K562 (cell line): ENCODE data around the gene MYO1B. TPM values are rescaled to one million over a fixed set of nuclear protein-coding genes. Genes with fewer than 3 reads are reported as not detected.

Source experiments
- ATAC-seq: fragments of 200-7000 bp; cut with Tn5 transposase; 3 replicates; pipeline ENCODE4 v1.9.1; 2020; ENCODE audit warnings: moderate library complexity
- BruUV-seq: library from RNA; stranded (reverse); fragments of 400-500 nt; replicated peaks from 2 replicates; lab custom pipeline; 2021; lab: Mats Ljungman, UMichigan
- CTCF ChIA-PET: fragments of 300-600 bp; formaldehyde crosslinking; extraction: SDS; loops from one replicate; lab custom pipeline; 2021; ENCODE audit warnings: low intra/inter-chr PET ratio; lab: Yijun Ruan, JAX
- POLR2A ChIA-PET: fragments of 300-600, 350-650 bp; sonication (Branson Sonifier 250); formaldehyde crosslinking; extraction: SDS; loops from one replicate; lab custom pipeline; 2021; ENCODE audit warnings: antibody characterized with exemption, inconsistent platforms; lab: Yijun Ruan, JAX
- DNase-seq, 4 experiments: peaks; one replicate each; pipeline versions ENCODE4 v3.0.0 to v3.0.0-alpha.2; 2011 to 2018; ENCODE audit warnings: low spot score in 3 of 4, mixed read lengths in 3 of 4; ENCODE audit errors: extremely low read depth in 1 of 4
- FAIRE-seq: peaks from 2 replicates; lab custom pipeline; 2011; peaks lifted over from hg19 to GRCh38; lab: Jason Lieb, UNC
- H2AFZ ChIP-seq: 2 replicates; pipeline ENCODE4 v1.6.0; 2011; ENCODE audit warnings: low read depth, low read length, control low read depth, inconsistent platforms
- H3K27ac ChIP-seq: fragments of 200-600 bp; 3 replicates; pipeline ENCODE4 v1.8.0; 2011; ENCODE audit warnings: low read depth, mild to moderate bottlenecking, control low read depth, inconsistent platforms, low read length, moderate library complexity, mixed read lengths; ENCODE audit errors: extremely low read depth
- H3K27me3 ChIP-seq, 2 experiments: fragments of 300-600 bp in 1 of 2; 2 replicates in 1 of 2; 3 replicates in 1 of 2; pipeline versions ENCODE4 v1.6.0 to v1.8.0; 2011; ENCODE audit warnings: inconsistent platforms in 2 of 2, low read length in 2 of 2, mild to moderate bottlenecking in 1 of 2, mixed read lengths in 1 of 2, moderate library complexity in 1 of 2; ENCODE audit not compliant: control insufficient read depth in 2 of 2, insufficient read depth in 2 of 2
- H3K36me3 ChIP-seq: fragments of 300-600 bp; 3 replicates; pipeline ENCODE4 v1.8.0; 2011; ENCODE audit warnings: mild to moderate bottlenecking, low read length, inconsistent platforms; ENCODE audit not compliant: control insufficient read depth, insufficient read depth
- H3K4me1 ChIP-seq, 2 experiments: fragments of 200-600 bp in 1 of 2; replicated peaks in 1 of 2; 2 replicates in 1 of 2; 3 replicates in 1 of 2; pipeline versions ENCODE4 v1.5.1 to v1.8.0; 2011; ENCODE audit warnings: inconsistent platforms in 2 of 2, low read length in 2 of 2, mild to moderate bottlenecking in 1 of 2, mixed read lengths in 1 of 2, moderate library complexity in 1 of 2; ENCODE audit not compliant: control insufficient read depth in 2 of 2, insufficient read depth in 2 of 2
- H3K4me2 ChIP-seq: 2 replicates; pipeline ENCODE4 v1.6.1; 2011; ENCODE audit warnings: low read length, control low read depth, inconsistent platforms, mixed read lengths; ENCODE audit not compliant: insufficient read depth
- H3K4me3 ChIP-seq: fragments of 200-600 bp; sonication (generic), shearing (Covaris generic); 2 replicates; pipeline ENCODE4 v1.5.1; 2016; ENCODE audit warnings: control low read depth, inconsistent platforms
- H3K79me2 ChIP-seq: fragments of 200-600 bp; 3 replicates; pipeline ENCODE4 v1.8.0; 2011; ENCODE audit warnings: low read length, inconsistent platforms; ENCODE audit not compliant: control insufficient read depth, insufficient read depth
- H3K9ac ChIP-seq, 2 experiments: 2 replicates each; pipeline versions ENCODE4 v1.6.0 to v1.6.1; 2011; ENCODE audit warnings: low read depth in 2 of 2, low read length in 2 of 2, control low read depth in 1 of 2, inconsistent platforms in 1 of 2, mild to moderate bottlenecking in 1 of 2, mixed read lengths in 1 of 2; ENCODE audit not compliant: insufficient read depth in 1 of 2
- H3K9me1 ChIP-seq: one replicate; pipeline ENCODE4 v1.6.0; 2011; ENCODE audit warnings: inconsistent platforms, mild to moderate bottlenecking, low read length, moderate library complexity; ENCODE audit not compliant: control insufficient read depth, insufficient read depth
- H3K9me3 ChIP-seq: replicated peaks from 2 replicates; pipeline ENCODE4 v1.5.1; 2011; ENCODE audit warnings: low read depth, low read length, inconsistent platforms; ENCODE audit not compliant: control insufficient read depth, insufficient read depth
- H4K20me1 ChIP-seq: replicated peaks from 2 replicates; pipeline ENCODE4 v1.6.1; 2011; ENCODE audit warnings: low read length, inconsistent platforms, mixed read lengths; ENCODE audit not compliant: control insufficient read depth, insufficient read depth
- BRCA1 ChIP-seq, 2 experiments: fragments of 450-650 bp in 1 of 2; sonication (generic) in 1 of 2; formaldehyde crosslinking in 1 of 2; IDR thresholded peaks; 2 replicates each; pipeline versions ENCODE4 v1.5.0 to v1.6.1; 2017 to 2020; ENCODE audit warnings: mild to moderate bottlenecking in 1 of 2, missing genetic modification reagents in 1 of 2
- HNRNPH1 ChIP-seq: fragments of 200-400 bp; formaldehyde crosslinking; optimal IDR thresholded peaks from 2 replicates; pipeline ENCODE3; 2017; ENCODE audit warnings: low read depth, mild to moderate bottlenecking, low read length, moderate library complexity
- IFI16 ChIP-seq: fragments of 250-450 bp; sonication (Bioruptor Pico); IDR thresholded peaks from 2 replicates; pipeline ENCODE4 v2.1.2; 2022; ENCODE audit warnings: mild to moderate bottlenecking, inconsistent platforms
- NCOA2 ChIP-seq, 2 experiments: fragments of 450-650 bp; IDR thresholded peaks; 2 replicates each; pipeline ENCODE4 v1.6.1; 2018; ENCODE audit warnings: mild to moderate bottlenecking in 2 of 2, moderate library complexity in 1 of 2; ENCODE audit not compliant: partially characterized antibody in 2 of 2
- NCOA6 ChIP-seq: fragments of 450-650 bp; IDR thresholded peaks from 2 replicates; pipeline ENCODE4 v1.6.1; 2017; ENCODE audit warnings: mild to moderate bottlenecking
- NCOR1 ChIP-seq: fragments of 450-650 bp; IDR thresholded peaks from 2 replicates; pipeline ENCODE4 v1.6.1; 2016; ENCODE audit warnings: mild to moderate bottlenecking, moderate library complexity
- PHF20 ChIP-seq: fragments of 450-650 bp; IDR thresholded peaks from 2 replicates; pipeline ENCODE4 v1.6.1; 2018; ENCODE audit not compliant: partially characterized antibody
- TARDBP ChIP-seq: fragments of 450-650 bp; IDR thresholded peaks from 2 replicates; pipeline ENCODE4 v1.6.1; 2016
- ZBTB1 ChIP-seq: sonication (generic); formaldehyde crosslinking; IDR thresholded peaks from 2 replicates; pipeline ENCODE4 v1.8.1; 2023; ENCODE audit warnings: missing genetic modification reagents, low read depth, mild to moderate bottlenecking, borderline replicate concordance
- ZNF75A ChIP-seq: fragments of 450-650 bp; formaldehyde crosslinking; IDR thresholded peaks from 2 replicates; pipeline ENCODE4 v1.4.0; 2020; ENCODE audit warnings: mild to moderate bottlenecking
- WGBS: fragments of 100-300 bp; shearing (Covaris generic); methylation state at CpG from one replicate; pipeline ENCODE4 v1.1.6; 2016; ENCODE audit warnings: low coverage, mixed read lengths; ENCODE audit not compliant: insufficient coverage; ENCODE audit errors: missing lambda C conversion rate; 5-methylcytosine and 5-hydroxymethylcytosine counted together
- in situ Hi-C: fragments of 300-500 bp; cut with MboI; formaldehyde crosslinking; loops from 4 replicates; pipeline ENCODE4 v1.15.0; 2018; ENCODE audit warnings: inconsistent platforms, mixed read lengths
- intact Hi-C: fragments of 100-400 bp; cut with micrococcal nuclease; formaldehyde crosslinking; loops from 2 replicates; pipeline ENCODE4 v1.14.2; 2022
- polyA plus RNA-seq, 8 experiments: library from polyadenylated mRNA; depleted of rRNA in 4 of 8; stranded (reverse) in 5 of 8; unstranded in 3 of 8; fragments of >200 nt; fragmentation: Nextera tagmentation in 2 of 8; fragmentation: Illumina TruSeq in 1 of 8; extraction: Ambion mirVana in 2 of 8; extraction: Trizol in 1 of 8; gene quantifications; 2 replicates each; pipeline versions ENCODE4 v1.2.1 to v1.2.3, GENCODE V29; 2011 to 2014; ENCODE audit warnings: inconsistent platforms in 1 of 8, missing spikeins in 1 of 8
- total RNA-seq, 7 experiments: library from RNA; depleted of rRNA in 6 of 7; stranded (reverse); fragments of >200 nt in 6 of 7; fragmentation: Illumina TruSeq in 2 of 7; extraction: Trizol in 2 of 7; gene quantifications; 2 replicates each; pipeline versions ENCODE4 v1.2.1 to v1.2.3, GENCODE V29; 2011 to 2021; ENCODE audit warnings: low replicate concordance in 1 of 7
- TF ChIP-seq, protein P1 (sequence below): fragments of 250-450 bp; sonication (Bioruptor Pico); IDR thresholded peaks from 2 replicates; pipeline ENCODE4 v1.5.1; 2021; ENCODE audit warnings: mild to moderate bottlenecking
- TF ChIP-seq, protein P2 (sequence below): fragments of 450-650 bp; IDR thresholded peaks from 2 replicates; pipeline ENCODE4 v1.6.1; 2017; ENCODE audit warnings: antibody characterized with exemption, mild to moderate bottlenecking
- TF ChIP-seq, protein P3 (sequence below): fragments of 450-650 bp; formaldehyde crosslinking; conservative IDR thresholded peaks from 2 replicates; pipeline ENCODE4 v1.4.0; 2022; ENCODE audit warnings: mild to moderate bottlenecking, missing genetic modification characterization
- TF ChIP-seq, protein P4 (sequence below): fragments of 250-450 bp; sonication (Bioruptor Pico); IDR thresholded peaks from 2 replicates; pipeline ENCODE4 v1.5.0; 2021

The MYO1B gene
- total and polyA plus RNA-seq, 9 of the 15 experiments (the other 6 are each of a cell fraction or from before 2014, with no cell fraction given) = 0.04 to 0.33 (median 0.20) TPM; not detected in 5

DNA sequence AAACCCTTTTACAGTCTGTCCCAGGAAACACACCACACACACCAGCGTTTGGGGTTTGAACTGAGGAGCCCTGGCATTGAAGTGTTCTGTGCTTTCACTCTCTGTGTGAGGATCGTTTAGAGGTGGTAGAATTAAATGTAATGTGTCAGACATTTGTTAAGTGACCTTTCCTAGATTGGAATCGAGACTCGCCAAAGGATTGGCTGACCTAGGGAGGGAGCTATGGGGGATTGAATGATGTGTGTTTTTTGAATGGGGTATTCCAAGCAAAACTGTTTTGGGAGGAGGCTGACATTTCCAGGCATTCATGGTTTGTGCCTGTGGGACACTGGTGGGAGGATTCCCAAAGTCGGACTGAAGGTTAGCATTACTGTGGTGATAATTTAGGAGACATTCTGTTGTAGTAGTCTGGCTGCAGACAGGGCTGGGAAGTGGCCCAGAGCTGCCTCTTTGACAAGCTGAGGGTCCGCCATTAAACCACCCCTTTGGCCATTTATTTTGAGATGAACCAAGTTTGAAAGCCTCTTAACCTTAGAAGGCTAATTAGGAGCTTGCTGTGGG lies 1.7 kb downstream of the MYO1B start:
- in situ Hi-C loops = no loop called here
- H4K20me1 ChIP-seq = no peaks in the 10 kb centered on the region
- H3K36me3 ChIP-seq = no peaks in the 10 kb centered on the region
- ATAC-seq = no peak
- no peaks in the 10 kb centered on the region for H3K79me2 ChIP-seq
- H3K4me1 ChIP-seq = peaks cover 0 to 12% of the 10 kb centered on the region in 2 experiments; a peak in 1 of 5 replicates
- H3K4me2 ChIP-seq = no peak overlapping the region
- no peaks in the 10 kb centered on the region for H3K9me3 ChIP-seq
- no peak for DNase-seq
- ChIA-PET CTCF (no interaction called here), POLR2A (interaction anchor here (1.0 kb wide), 1 partner anchor 12 kb away, joined by 3 read pairs; no protein-coding TSS in a partner anchor)
- H3K27ac ChIP-seq = no peak overlapping the region
- intact Hi-C loops = no loop called here
- FAIRE-seq = no peak
- no peaks in the 10 kb centered on the region for H3K27me3 ChIP-seq
- no peak overlapping the region for H3K9ac ChIP-seq
- WGBS = 4% methylated on average over 6 of the region's 6 CpGs
- no TSS peak for BruUV-seq
- no peak overlapping the region for H2AFZ ChIP-seq
- no peak overlapping the region for H3K4me3 ChIP-seq
- H3K9me1 ChIP-seq = no peaks in the 10 kb centered on the region
- TF ChIP-seq, protein P1, sequence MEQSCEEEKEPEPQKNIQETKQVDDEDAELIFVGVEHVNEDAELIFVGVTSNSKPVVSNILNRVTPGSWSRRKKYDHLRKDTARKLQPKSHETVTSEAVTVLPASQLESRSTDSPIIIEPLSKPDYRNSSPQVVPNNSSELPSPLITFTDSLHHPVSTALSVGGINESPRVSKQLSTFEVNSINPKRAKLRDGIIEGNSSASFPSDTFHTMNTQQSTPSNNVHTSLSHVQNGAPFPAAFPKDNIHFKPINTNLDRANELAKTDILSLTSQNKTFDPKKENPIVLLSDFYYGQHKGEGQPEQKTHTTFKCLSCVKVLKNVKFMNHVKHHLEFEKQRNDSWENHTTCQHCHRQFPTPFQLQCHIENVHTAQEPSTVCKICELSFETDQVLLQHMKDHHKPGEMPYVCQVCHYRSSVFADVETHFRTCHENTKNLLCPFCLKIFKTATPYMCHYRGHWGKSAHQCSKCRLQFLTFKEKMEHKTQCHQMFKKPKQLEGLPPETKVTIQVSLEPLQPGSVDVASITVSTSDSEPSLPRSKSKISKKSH = no peak
- TF ChIP-seq BRCA1 (IDR thresholded peaks at IDR 0.05) = no peak
- no peak for TF ChIP-seq BRCA1 (CRISPR knock-in tag; IDR thresholded peaks at IDR 0.05)
- TF ChIP-seq TARDBP = no peak
- TF ChIP-seq NCOR1 = no peak
- TF ChIP-seq, protein P2, sequence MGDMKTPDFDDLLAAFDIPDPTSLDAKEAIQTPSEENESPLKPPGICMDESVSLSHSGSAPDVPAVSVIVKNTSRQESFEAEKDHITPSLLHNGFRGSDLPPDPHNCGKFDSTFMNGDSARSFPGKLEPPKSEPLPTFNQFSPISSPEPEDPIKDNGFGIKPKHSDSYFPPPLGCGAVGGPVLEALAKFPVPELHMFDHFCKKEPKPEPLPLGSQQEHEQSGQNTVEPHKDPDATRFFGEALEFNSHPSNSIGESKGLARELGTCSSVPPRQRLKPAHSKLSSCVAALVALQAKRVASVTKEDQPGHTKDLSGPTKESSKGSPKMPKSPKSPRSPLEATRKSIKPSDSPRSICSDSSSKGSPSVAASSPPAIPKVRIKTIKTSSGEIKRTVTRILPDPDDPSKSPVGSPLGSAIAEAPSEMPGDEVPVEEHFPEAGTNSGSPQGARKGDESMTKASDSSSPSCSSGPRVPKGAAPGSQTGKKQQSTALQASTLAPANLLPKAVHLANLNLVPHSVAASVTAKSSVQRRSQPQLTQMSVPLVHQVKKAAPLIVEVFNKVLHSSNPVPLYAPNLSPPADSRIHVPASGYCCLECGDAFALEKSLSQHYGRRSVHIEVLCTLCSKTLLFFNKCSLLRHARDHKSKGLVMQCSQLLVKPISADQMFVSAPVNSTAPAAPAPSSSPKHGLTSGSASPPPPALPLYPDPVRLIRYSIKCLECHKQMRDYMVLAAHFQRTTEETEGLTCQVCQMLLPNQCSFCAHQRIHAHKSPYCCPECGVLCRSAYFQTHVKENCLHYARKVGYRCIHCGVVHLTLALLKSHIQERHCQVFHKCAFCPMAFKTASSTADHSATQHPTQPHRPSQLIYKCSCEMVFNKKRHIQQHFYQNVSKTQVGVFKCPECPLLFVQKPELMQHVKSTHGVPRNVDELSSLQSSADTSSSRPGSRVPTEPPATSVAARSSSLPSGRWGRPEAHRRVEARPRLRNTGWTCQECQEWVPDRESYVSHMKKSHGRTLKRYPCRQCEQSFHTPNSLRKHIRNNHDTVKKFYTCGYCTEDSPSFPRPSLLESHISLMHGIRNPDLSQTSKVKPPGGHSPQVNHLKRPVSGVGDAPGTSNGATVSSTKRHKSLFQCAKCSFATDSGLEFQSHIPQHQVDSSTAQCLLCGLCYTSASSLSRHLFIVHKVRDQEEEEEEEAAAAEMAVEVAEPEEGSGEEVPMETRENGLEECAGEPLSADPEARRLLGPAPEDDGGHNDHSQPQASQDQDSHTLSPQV = no peak
- no peak for TF ChIP-seq HNRNPH1
- TF ChIP-seq NCOA2 (IDR thresholded peaks at IDR 0.05; ENCODE audit: partially characterized antibody in 2 of 2) = no peak
- TF ChIP-seq NCOA6 = no peak
- no peak for TF ChIP-seq PHF20
- no peak for TF ChIP-seq ZBTB1 (CRISPR knock-in tag)
- TF ChIP-seq, protein P3, sequence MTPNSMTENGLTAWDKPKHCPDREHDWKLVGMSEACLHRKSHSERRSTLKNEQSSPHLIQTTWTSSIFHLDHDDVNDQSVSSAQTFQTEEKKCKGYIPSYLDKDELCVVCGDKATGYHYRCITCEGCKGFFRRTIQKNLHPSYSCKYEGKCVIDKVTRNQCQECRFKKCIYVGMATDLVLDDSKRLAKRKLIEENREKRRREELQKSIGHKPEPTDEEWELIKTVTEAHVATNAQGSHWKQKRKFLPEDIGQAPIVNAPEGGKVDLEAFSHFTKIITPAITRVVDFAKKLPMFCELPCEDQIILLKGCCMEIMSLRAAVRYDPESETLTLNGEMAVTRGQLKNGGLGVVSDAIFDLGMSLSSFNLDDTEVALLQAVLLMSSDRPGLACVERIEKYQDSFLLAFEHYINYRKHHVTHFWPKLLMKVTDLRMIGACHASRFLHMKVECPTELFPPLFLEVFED (CRISPR knock-in tag) = no peak
- TF ChIP-seq IFI16 (CRISPR knock-in tag) = no peak
- TF ChIP-seq, protein P4, sequence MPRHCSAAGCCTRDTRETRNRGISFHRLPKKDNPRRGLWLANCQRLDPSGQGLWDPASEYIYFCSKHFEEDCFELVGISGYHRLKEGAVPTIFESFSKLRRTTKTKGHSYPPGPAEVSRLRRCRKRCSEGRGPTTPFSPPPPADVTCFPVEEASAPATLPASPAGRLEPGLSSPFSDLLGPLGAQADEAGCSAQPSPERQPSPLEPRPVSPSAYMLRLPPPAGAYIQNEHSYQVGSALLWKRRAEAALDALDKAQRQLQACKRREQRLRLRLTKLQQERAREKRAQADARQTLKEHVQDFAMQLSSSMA (CRISPR knock-in tag) = no peak
- no peak for TF ChIP-seq ZNF75A (CRISPR knock-in tag)
